Fibroblast of lung (primary cell): Measurements from ENCODE around the gene OR6S1. TPM values are rescaled to one million over a fixed set of nuclear protein-coding genes. Genes with fewer than 3 reads are reported as not detected.
"Not testable (repeated sequence)": the region's sequence is repeated elsewhere in the genome, so short reads cannot be mapped to it uniquely, and the experiment has no call there.

Source experiments
- DNase-seq, 2 donors: peaks; one replicate each; pipeline versions ENCODE4 v3.0.0 to v3.0.0-alpha.2; 2010; ENCODE audit warnings: low read depth in 2 of 2
- H2AFZ ChIP-seq: 2 replicates; pipeline ENCODE4 v1.5.1; 2012; ENCODE audit warnings: low read length, control low read depth, inconsistent platforms
- H3K27ac ChIP-seq: 2 replicates; pipeline ENCODE4 v1.5.1; 2011; ENCODE audit warnings: low read length, control low read depth; ENCODE audit not compliant: insufficient read depth
- H3K27me3 ChIP-seq: 2 replicates; pipeline ENCODE4 v1.5.1; 2011; ENCODE audit warnings: mild to moderate bottlenecking, low read length; ENCODE audit not compliant: control insufficient read depth, insufficient read depth
- H3K36me3 ChIP-seq: 2 replicates; pipeline ENCODE4 v1.5.1; 2011; ENCODE audit warnings: low read length; ENCODE audit not compliant: control insufficient read depth, insufficient read depth
- H3K4me1 ChIP-seq: 2 replicates; pipeline ENCODE4 v1.5.1; 2011; ENCODE audit warnings: low read length; ENCODE audit not compliant: control insufficient read depth, insufficient read depth; ENCODE audit errors: extremely low read depth
- H3K4me2 ChIP-seq: 2 replicates; pipeline ENCODE4 v1.5.1; 2011; ENCODE audit warnings: low read length, control low read depth; ENCODE audit not compliant: insufficient read depth; ENCODE audit errors: extremely low read depth
- H3K4me3 ChIP-seq, 4 experiments: fragments of 200-600 bp in 1 of 4; sonication (generic) in 1 of 4; replicated peaks in 1 of 4; 2 replicates each; pipeline ENCODE4 v1.5.1; 2011 to 2016; ENCODE audit warnings: low read length in 4 of 4, low read depth in 3 of 4, mild to moderate bottlenecking in 3 of 4, control low read depth in 2 of 4, inconsistent platforms in 1 of 4, mixed read lengths in 1 of 4; ENCODE audit not compliant: insufficient read depth in 1 of 4; ENCODE audit errors: control extremely low read depth in 1 of 4
- H3K79me2 ChIP-seq: 2 replicates; pipeline ENCODE4 v1.5.1; 2012; ENCODE audit warnings: mild to moderate bottlenecking, low read length, inconsistent platforms; ENCODE audit not compliant: control insufficient read depth, insufficient read depth
- H3K9ac ChIP-seq: 2 replicates; pipeline ENCODE4 v1.5.1; 2011; ENCODE audit warnings: mild to moderate bottlenecking, low read length, control low read depth; ENCODE audit not compliant: insufficient read depth
- H3K9me3 ChIP-seq: 2 replicates; pipeline ENCODE4 v1.5.1; 2012; ENCODE audit warnings: low read depth, low read length; ENCODE audit not compliant: control insufficient read depth, insufficient read depth
- H4K20me1 ChIP-seq: 2 replicates; pipeline ENCODE4 v1.5.1; 2011; ENCODE audit warnings: low read length; ENCODE audit not compliant: control insufficient read depth, insufficient read depth; ENCODE audit errors: extremely low read depth
- EZH2 ChIP-seq: IDR thresholded peaks from 2 replicates; pipeline ENCODE4 v1.5.1; 2012; ENCODE audit warnings: low read length, control low read depth, mild to moderate bottlenecking; ENCODE audit errors: missing control alignments
- polyA plus RNA-seq, 2 donors: library from polyadenylated mRNA; depleted of rRNA in 1 of 2; stranded (reverse) in 1 of 2; unstranded in 1 of 2; fragments of >200 nt; gene quantifications; 2 replicates each; pipeline ENCODE4 v1.2.1, GENCODE V29; 2011 to 2012; ENCODE audit warnings: missing spikeins in 1 of 2
- total RNA-seq: library from RNA; depleted of rRNA; stranded (reverse); fragments of >200 nt; gene quantifications from 2 replicates; pipeline ENCODE4 v1.2.1, GENCODE V29; 2014
- TF ChIP-seq, protein P1 (sequence below), 2 donors: IDR thresholded peaks in 1 of 2; conservative IDR thresholded peaks in 1 of 2; 1 replicate in 1 of 2; 2 replicates in 1 of 2; pipeline ENCODE4 v1.5.1; 2011 to 2012; ENCODE audit warnings: low read length in 2 of 2, control low read depth in 1 of 2, inconsistent platforms in 1 of 2, low read depth in 1 of 2, mild to moderate bottlenecking in 1 of 2

Gene OR6S1
- total and polyA plus RNA-seq, 2 donors (not counting 1 experiment from before 2014, with no cell fraction given) = not detected

DNA sequence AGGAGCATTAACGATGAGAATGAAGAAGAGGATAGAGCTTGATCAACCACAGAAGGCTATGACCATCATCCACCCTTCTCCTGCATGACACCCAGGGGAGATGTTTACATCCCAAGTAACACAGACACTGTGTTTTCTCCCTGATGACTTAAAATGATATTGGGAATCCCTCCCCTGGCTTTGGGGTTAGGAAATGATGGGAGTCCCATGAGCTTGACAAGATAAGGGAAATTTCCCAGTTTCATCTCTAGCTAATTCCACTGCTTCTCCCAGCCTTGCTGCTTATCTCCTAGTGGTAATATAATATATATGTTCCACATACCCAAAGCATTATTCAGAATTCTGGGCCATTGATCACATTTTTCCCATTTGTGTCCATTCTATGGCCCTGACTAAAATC is 4.0 kb upstream of the OR6S1 start:
- no peaks in the 10 kb centered on the region for H3K79me2 ChIP-seq
- H3K9ac ChIP-seq = no peak overlapping the region
- H3K27ac ChIP-seq = no peak overlapping the region
- no peaks in the 10 kb centered on the region for H3K4me1 ChIP-seq
- H2AFZ ChIP-seq = no peak overlapping the region
- H3K4me2 ChIP-seq = no peak overlapping the region
- DNase-seq = no peak
- H3K27me3 ChIP-seq = no peaks in the 10 kb centered on the region
- no peak for TF ChIP-seq EZH2
- TF ChIP-seq, protein P1, sequence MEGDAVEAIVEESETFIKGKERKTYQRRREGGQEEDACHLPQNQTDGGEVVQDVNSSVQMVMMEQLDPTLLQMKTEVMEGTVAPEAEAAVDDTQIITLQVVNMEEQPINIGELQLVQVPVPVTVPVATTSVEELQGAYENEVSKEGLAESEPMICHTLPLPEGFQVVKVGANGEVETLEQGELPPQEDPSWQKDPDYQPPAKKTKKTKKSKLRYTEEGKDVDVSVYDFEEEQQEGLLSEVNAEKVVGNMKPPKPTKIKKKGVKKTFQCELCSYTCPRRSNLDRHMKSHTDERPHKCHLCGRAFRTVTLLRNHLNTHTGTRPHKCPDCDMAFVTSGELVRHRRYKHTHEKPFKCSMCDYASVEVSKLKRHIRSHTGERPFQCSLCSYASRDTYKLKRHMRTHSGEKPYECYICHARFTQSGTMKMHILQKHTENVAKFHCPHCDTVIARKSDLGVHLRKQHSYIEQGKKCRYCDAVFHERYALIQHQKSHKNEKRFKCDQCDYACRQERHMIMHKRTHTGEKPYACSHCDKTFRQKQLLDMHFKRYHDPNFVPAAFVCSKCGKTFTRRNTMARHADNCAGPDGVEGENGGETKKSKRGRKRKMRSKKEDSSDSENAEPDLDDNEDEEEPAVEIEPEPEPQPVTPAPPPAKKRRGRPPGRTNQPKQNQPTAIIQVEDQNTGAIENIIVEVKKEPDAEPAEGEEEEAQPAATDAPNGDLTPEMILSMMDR (conservative IDR thresholded peaks at IDR 0.05 in 1 of 2, IDR thresholded peaks at IDR 0.05 in 1 of 2; ENCODE audit: low read depth in 1 of 2, low read length in 2 of 2) = no peak
- H3K9me3 ChIP-seq = no peaks in the 10 kb centered on the region
- H3K4me3 ChIP-seq = no peak overlapping the region
- H4K20me1 ChIP-seq = no peaks in the 10 kb centered on the region
- H3K36me3 ChIP-seq = no peaks in the 10 kb centered on the region

DNA sequence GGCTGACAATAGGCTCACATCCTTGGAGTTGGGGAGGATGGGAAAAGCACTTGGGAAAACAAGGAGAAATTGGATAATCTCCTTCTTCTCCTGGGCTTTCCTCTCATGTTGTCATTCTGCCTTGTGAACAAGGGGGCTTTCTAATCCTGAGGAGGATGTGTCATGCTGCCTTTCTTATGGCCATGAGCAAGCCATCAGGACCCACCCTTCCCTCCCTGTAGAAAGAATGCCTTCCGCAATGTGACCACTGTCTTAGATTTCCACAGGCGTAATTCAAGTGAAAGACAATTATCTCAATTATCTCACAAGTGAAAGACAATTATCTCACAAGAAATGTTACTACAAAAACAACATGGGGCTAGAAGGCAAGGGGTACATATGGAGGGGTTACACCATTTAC is 3.0 kb upstream of the OR6S1 start:
- Histone ChIP-seq H3K9me3 (no peaks in the 10 kb centered on the region), H3K9ac (no peak overlapping the region), H3K79me2 (no peaks in the 10 kb centered on the region), H2AFZ (no peak overlapping the region), H3K4me3 (no peak overlapping the region), H4K20me1 (no peaks in the 10 kb centered on the region), H3K4me2 (no peak overlapping the region), H3K27ac (no peak overlapping the region), H3K27me3 (no peaks in the 10 kb centered on the region), H3K4me1 (no peaks in the 10 kb centered on the region), H3K36me3 (no peaks in the 10 kb centered on the region)
- no peak for DNase-seq
- TF ChIP-seq EZH2 = no peak
- TF ChIP-seq, protein P1 (conservative IDR thresholded peaks at IDR 0.05 in 1 of 2, IDR thresholded peaks at IDR 0.05 in 1 of 2; ENCODE audit: low read depth in 1 of 2, low read length in 2 of 2) = no peak

- H3K4me3 ChIP-seq, H3K36me3 ChIP-seq, H3K79me2 ChIP-seq, DNase-seq, H3K9me3 ChIP-seq, H3K4me1 ChIP-seq, H4K20me1 ChIP-seq, H3K27me3 ChIP-seq, H3K9ac ChIP-seq, H3K27ac ChIP-seq, H3K4me2 ChIP-seq, H2AFZ ChIP-seq: not testable (repeated sequence)
Measured at GRCh38 chr14:20642755-20643154, 1.3 kb upstream of the OR6S1 start.

- Histone ChIP-seq H3K79me2 (no peaks in the 10 kb centered on the region), H3K9ac (no peak overlapping the region), H2AFZ (no peak overlapping the region), H4K20me1 (no peaks in the 10 kb centered on the region), H3K27ac (no peak overlapping the region), H3K9me3 (no peaks in the 10 kb centered on the region), H3K27me3 (no peaks in the 10 kb centered on the region), H3K4me3 (no peak overlapping the region), H3K4me2 (no peak overlapping the region), H3K4me1 (no peaks in the 10 kb centered on the region), H3K36me3 (no peaks in the 10 kb centered on the region)
- TF ChIP-seq EZH2 = no peak
- TF ChIP-seq, protein P1 (conservative IDR thresholded peaks at IDR 0.05 in 1 of 2, IDR thresholded peaks at IDR 0.05 in 1 of 2; ENCODE audit: low read depth in 1 of 2, low read length in 2 of 2) = no peak
- DNase-seq = no peak
Measured at GRCh38 chr14:20642182-20642581, 691 bp upstream of the OR6S1 start.
